Pancreas (tissue), 10 donors: ENCODE results near the gene ZNF652. TPM values are rescaled to one million over a fixed set of nuclear protein-coding genes. Genes with fewer than 3 reads are reported as not detected.

Source experiments
- ATAC-seq, 4 donors: fragments of 200-7000 bp; cut with Tn5 transposase; one replicate each; pipeline versions ENCODE4 v1.8.0 to v1.9.1; 2020; ENCODE audit warnings: mild to moderate bottlenecking in 4 of 4, moderate library complexity in 4 of 4
- DNase-seq, 6 donors: peaks; one replicate each; pipeline ENCODE4 v3.0.0-alpha.2; 2020
- FAIRE-seq: peaks from 2 replicates; lab custom pipeline; 2012; peaks lifted over from hg19 to GRCh38; lab: Jason Lieb, UNC
- H3K27ac ChIP-seq, 4 donors: fragments of 200-600 bp; sonication (generic); 1 replicate in 3 of 4; 2 replicates in 1 of 4; pipeline versions ENCODE4 v1.5.0 to v1.8.0; 2020
- H3K27me3 ChIP-seq, 4 donors: fragments of 200-600 bp; one replicate each; pipeline ENCODE4 v1.8.0; 2021
- H3K36me3 ChIP-seq, 3 donors: fragments of 200-600 bp; sonication (generic) in 1 of 3; one replicate each; pipeline versions ENCODE4 v1.5.0 to v1.8.0; 2020 to 2021
- H3K4me1 ChIP-seq, 3 donors: fragments of 200-600 bp; one replicate each; pipeline ENCODE4 v1.8.0; 2021
- H3K4me3 ChIP-seq, 4 donors: fragments of 200-600 bp; sonication (generic) in 2 of 4; one replicate each; pipeline versions ENCODE4 v1.5.0 to v1.8.0; 2020 to 2021
- H3K9me3 ChIP-seq, 4 donors: fragments of 200-600 bp; one replicate each; pipeline ENCODE4 v1.8.0; 2021
- WGBS, 2 donors: extraction: QIAGEN DNeasy Blood & Tissue Kit; methylation state at CpG; one replicate each; pipeline ENCODE4 v1.1.7; 2013; 5-methylcytosine and 5-hydroxymethylcytosine counted together
- intact Hi-C, 3 donors: fragments of 100-400 bp; cut with DNase I; formaldehyde crosslinking; loops; one replicate each; pipeline versions ENCODE4 v1.11.1 to v1.14.2; 2022
- polyA plus RNA-seq, 2 donors: library from polyadenylated mRNA; stranded (reverse); fragments of 200-250 nt; gene quantifications; one replicate each; pipeline ENCODE4 v1.2.3, GENCODE V29; 2013
- total RNA-seq, 6 donors: library from RNA; stranded (reverse); fragmentation: NEBNext Ultra II Directional in 4 of 6; extraction: Animal tissue kit (Norgen Biotek cat#: 25700) in 4 of 6; gene quantifications; one replicate each; pipeline versions ENCODE4 v1.2.1 to v1.2.4, GENCODE V29; 2021 to 2023
- TF ChIP-seq, protein P1 (sequence below), 4 donors: fragments of 200-600 bp; sonication (generic) in 3 of 4; IDR thresholded peaks; one replicate each; pipeline versions ENCODE4 v1.5.0 to v1.8.0; 2021; ENCODE audit warnings: antibody characterized with exemption in 4 of 4
- donor health status: healthy with polysubstance abuse.
- donor health status: DM: no; HTN: no; CAD: no; lungs with moderate emphysema.
- donor health status: DM: no; HTN: no; CAD: no.
- donor health status: control.
- donor health status: control.
- donor health status: Bipolar disorder and iron deficiency.
- donor health status: DM: yes; HTN: yes; CAD: no.
- donor health status: DM: no; HTN: no; CAD: no.
- donor health status: DM: no; HTN: no; CAD: no.
- donor health status: DM: yes; HTN: yes; CAD: no.

ZNF652 gene
- total and polyA plus RNA-seq, 8 donors, result 16.8 to 32.4 (median 20.5) TPM

GRCh38 chr17:49254066-49254465 is 108.0 kb downstream of the ZNF652 start:
- no peaks in the 10 kb centered on the region for H3K9me3 ChIP-seq
- no peaks in the 10 kb centered on the region for H3K4me1 ChIP-seq
- H3K4me3 ChIP-seq, result no peak overlapping the region
- intact Hi-C loops, result no loop called here
- FAIRE-seq (no peak), DNase-seq (no peak), ATAC-seq (no peak)
- H3K27me3 ChIP-seq, result no peaks in the 10 kb centered on the region
- TF ChIP-seq, protein P1, sequence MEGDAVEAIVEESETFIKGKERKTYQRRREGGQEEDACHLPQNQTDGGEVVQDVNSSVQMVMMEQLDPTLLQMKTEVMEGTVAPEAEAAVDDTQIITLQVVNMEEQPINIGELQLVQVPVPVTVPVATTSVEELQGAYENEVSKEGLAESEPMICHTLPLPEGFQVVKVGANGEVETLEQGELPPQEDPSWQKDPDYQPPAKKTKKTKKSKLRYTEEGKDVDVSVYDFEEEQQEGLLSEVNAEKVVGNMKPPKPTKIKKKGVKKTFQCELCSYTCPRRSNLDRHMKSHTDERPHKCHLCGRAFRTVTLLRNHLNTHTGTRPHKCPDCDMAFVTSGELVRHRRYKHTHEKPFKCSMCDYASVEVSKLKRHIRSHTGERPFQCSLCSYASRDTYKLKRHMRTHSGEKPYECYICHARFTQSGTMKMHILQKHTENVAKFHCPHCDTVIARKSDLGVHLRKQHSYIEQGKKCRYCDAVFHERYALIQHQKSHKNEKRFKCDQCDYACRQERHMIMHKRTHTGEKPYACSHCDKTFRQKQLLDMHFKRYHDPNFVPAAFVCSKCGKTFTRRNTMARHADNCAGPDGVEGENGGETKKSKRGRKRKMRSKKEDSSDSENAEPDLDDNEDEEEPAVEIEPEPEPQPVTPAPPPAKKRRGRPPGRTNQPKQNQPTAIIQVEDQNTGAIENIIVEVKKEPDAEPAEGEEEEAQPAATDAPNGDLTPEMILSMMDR (IDR thresholded peaks at IDR 0.05), result no peak
- no peaks in the 10 kb centered on the region for H3K36me3 ChIP-seq
- WGBS, 2 donors, result 61 to 66% methylated on average over 4 of the region's 4 CpGs
- no peak overlapping the region for H3K27ac ChIP-seq

- TF ChIP-seq, protein P1 (IDR thresholded peaks at IDR 0.05), result no peak
- Histone ChIP-seq H3K36me3 (no peaks in the 10 kb centered on the region), H3K4me1 (no peaks in the 10 kb centered on the region), H3K27ac (no peak overlapping the region), H3K27me3 (no peaks in the 10 kb centered on the region), H3K4me3 (no peak overlapping the region), H3K9me3 (no peaks in the 10 kb centered on the region)
- WGBS, 2 donors, result 77 to 78% methylated on average over 6 of the region's 6 CpGs
- intact Hi-C loops, result no loop called here
- ATAC-seq, result no peak
- DNase-seq, result no peak
- no peak for FAIRE-seq
Observed at GRCh38 chr17:49252148-49252695, 109.8 kb downstream of the ZNF652 start.

GRCh38 chr17:49249890-49250522 is 112.0 kb downstream of the ZNF652 start:
- Histone ChIP-seq H3K9me3 (no peaks in the 10 kb centered on the region), H3K4me3 (no peak overlapping the region), H3K36me3 (no peaks in the 10 kb centered on the region), H3K27ac (no peak overlapping the region), H3K4me1 (no peaks in the 10 kb centered on the region), H3K27me3 (no peaks in the 10 kb centered on the region)
- WGBS, 2 donors, result 77 to 86% methylated on average over 12 of the region's 12 CpGs
- intact Hi-C loops, result no loop called here
- TF ChIP-seq, protein P1 (IDR thresholded peaks at IDR 0.05), result no peak
- DNase-seq (no peak), ATAC-seq (no peak), FAIRE-seq (no peak)

GRCh38 chr17:49249292-49249794 is 112.7 kb downstream of the ZNF652 start:
- TF ChIP-seq, protein P1 (IDR thresholded peaks at IDR 0.05), result no peak
- Histone ChIP-seq H3K27ac (no peak overlapping the region), H3K4me3 (no peak overlapping the region), H3K36me3 (no peaks in the 10 kb centered on the region), H3K27me3 (no peaks in the 10 kb centered on the region), H3K4me1 (no peaks in the 10 kb centered on the region), H3K9me3 (no peaks in the 10 kb centered on the region)
- intact Hi-C loops, result no loop called here
- no peak for ATAC-seq
- 37 to 54% methylated on average over 9 to 10 of the region's 10 CpGs for WGBS, 2 donors
- DNase-seq, result peak in 1 of 6 donors; percentile 50
- no peak for FAIRE-seq

- DNase-seq (no peak), ATAC-seq (no peak), FAIRE-seq (no peak)
- no peaks in the 10 kb centered on the region for H3K27me3 ChIP-seq
- TF ChIP-seq, protein P1 (IDR thresholded peaks at IDR 0.05), result no peak
- WGBS, 2 donors, result 77 to 81% methylated on average over 7 of the region's 7 CpGs
- intact Hi-C loops, result no loop called here
- no peaks in the 10 kb centered on the region for H3K9me3 ChIP-seq
- no peak overlapping the region for H3K27ac ChIP-seq
- H3K36me3 ChIP-seq, result no peaks in the 10 kb centered on the region
- H3K4me1 ChIP-seq, result no peaks in the 10 kb centered on the region
- H3K4me3 ChIP-seq, result no peak overlapping the region
Observed at GRCh38 chr17:49247944-49248343, 114.1 kb downstream of the ZNF652 start.
